Neuron (in vitro differentiated cells): ENCODE results near the gene TMEM220.

Source experiments
- H2AFZ ChIP-seq: one replicate; pipeline ENCODE4 v1.6.1; 2013; ENCODE audit warnings: low read depth, mild to moderate bottlenecking, inconsistent platforms, low read length, moderate library complexity
- H3K27me3 ChIP-seq: one replicate; pipeline ENCODE4 v1.6.1; 2013; ENCODE audit warnings: low read length; ENCODE audit not compliant: insufficient read depth
- H3K36me3 ChIP-seq: one replicate; pipeline ENCODE4 v1.6.1; 2013; ENCODE audit warnings: low read length; ENCODE audit not compliant: insufficient read depth
- H3K4me1 ChIP-seq: one replicate; pipeline ENCODE4 v1.6.1; 2013; ENCODE audit warnings: low read length; ENCODE audit not compliant: insufficient read depth
- H3K4me3 ChIP-seq: 2 replicates; pipeline ENCODE4 v1.5.1; 2013; ENCODE audit warnings: mild to moderate bottlenecking, low read length, moderate library complexity
- H3K9me3 ChIP-seq: one replicate; pipeline ENCODE4 v1.6.1; 2013; ENCODE audit warnings: low read length

Gene TMEM220

GRCh38 chr17:10729334-10730193 is at the start of gene TMEM220:
Gene TMEM220, minus strand, starts transcription at chr17:10730023. Its CDS starts 172 bp downstream, at chr17:10729851.
- Histone ChIP-seq H3K36me3 (no peaks in the 10 kb centered on the region), H3K4me1 (no peaks in the 10 kb centered on the region), H3K4me3 (no peak within 1 kb of the TSS)

GRCh38 chr17:10779609-10780008 is 49.8 kb upstream of the TMEM220 start:
- Histone ChIP-seq H3K4me3 (no peak overlapping the region), H2AFZ (no peak overlapping the region), H3K9me3 (no peaks in the 10 kb centered on the region), H3K4me1 (no peaks in the 10 kb centered on the region), H3K36me3 (no peaks in the 10 kb centered on the region), H3K27me3 (no peaks in the 10 kb centered on the region)

More at GRCh38 chr17:10729334-10730193, at the start of gene TMEM220:
- peaks cover 2% of the 10 kb centered on the region for H3K27me3 ChIP-seq
- H2AFZ ChIP-seq: no peak within 1 kb of the TSS
- no peaks in the 10 kb centered on the region for H3K9me3 ChIP-seq

GRCh38 chr17:10777890-10778289 is 48.1 kb upstream of the TMEM220 start:
- Histone ChIP-seq H3K27me3 (no peaks in the 10 kb centered on the region), H3K4me1 (no peaks in the 10 kb centered on the region)

GRCh38 chr17:10777131-10777807 is 47.4 kb upstream of the TMEM220 start:
- Histone ChIP-seq H3K4me1 (no peaks in the 10 kb centered on the region), H3K27me3 (no peaks in the 10 kb centered on the region), H2AFZ (no peak overlapping the region), H3K36me3 (no peaks in the 10 kb centered on the region), H3K4me3 (no peak overlapping the region), H3K9me3 (no peaks in the 10 kb centered on the region)

More at GRCh38 chr17:10777890-10778289, 48.1 kb upstream of the TMEM220 start:
- no peaks in the 10 kb centered on the region for H3K9me3 ChIP-seq
- no peak overlapping the region for H2AFZ ChIP-seq
- H3K36me3 ChIP-seq: no peaks in the 10 kb centered on the region
- H3K4me3 ChIP-seq: no peak overlapping the region

- no peaks in the 10 kb centered on the region for H3K27me3 ChIP-seq
- no peaks in the 10 kb centered on the region for H3K9me3 ChIP-seq
- no peak overlapping the region for H2AFZ ChIP-seq
- H3K4me3 ChIP-seq: no peak overlapping the region
- no peaks in the 10 kb centered on the region for H3K4me1 ChIP-seq
- H3K36me3 ChIP-seq: no peaks in the 10 kb centered on the region
These were observed 46.6 kb upstream of the TMEM220 start for GRCh38 chr17:10776381-10776780.

- no peaks in the 10 kb centered on the region for H3K4me1 ChIP-seq
- H3K36me3 ChIP-seq: no peaks in the 10 kb centered on the region
- no peaks in the 10 kb centered on the region for H3K9me3 ChIP-seq
- no peak overlapping the region for H2AFZ ChIP-seq
- H3K27me3 ChIP-seq: no peaks in the 10 kb centered on the region
- H3K4me3 ChIP-seq: no peak overlapping the region
These were observed 46.0 kb upstream of the TMEM220 start for GRCh38 chr17:10775740-10776356.

- H2AFZ ChIP-seq: no peak overlapping the region
- H3K4me3 ChIP-seq: no peak overlapping the region
- H3K4me1 ChIP-seq: no peaks in the 10 kb centered on the region
- H3K9me3 ChIP-seq: no peaks in the 10 kb centered on the region
- H3K27me3 ChIP-seq: no peaks in the 10 kb centered on the region
- H3K36me3 ChIP-seq: no peaks in the 10 kb centered on the region
These were observed 45.2 kb upstream of the TMEM220 start for GRCh38 chr17:10775058-10775457.

GRCh38 chr17:10773391-10773790 is 43.6 kb upstream of the TMEM220 start:
- no peak overlapping the region for H3K4me3 ChIP-seq
- no peaks in the 10 kb centered on the region for H3K9me3 ChIP-seq
- H2AFZ ChIP-seq: no peak overlapping the region
- H3K36me3 ChIP-seq: no peaks in the 10 kb centered on the region
- H3K4me1 ChIP-seq: no peaks in the 10 kb centered on the region
- H3K27me3 ChIP-seq: no peaks in the 10 kb centered on the region

- no peak overlapping the region for H3K4me3 ChIP-seq
- no peaks in the 10 kb centered on the region for H3K4me1 ChIP-seq
- no peaks in the 10 kb centered on the region for H3K27me3 ChIP-seq
These were observed 42.9 kb upstream of the TMEM220 start for GRCh38 chr17:10772425-10773380.

GRCh38 chr17:10771148-10771547 is 41.3 kb upstream of the TMEM220 start:
- no peaks in the 10 kb centered on the region for H3K9me3 ChIP-seq
- no peak overlapping the region for H3K4me3 ChIP-seq
- H3K4me1 ChIP-seq: no peaks in the 10 kb centered on the region
- no peaks in the 10 kb centered on the region for H3K36me3 ChIP-seq
- H2AFZ ChIP-seq: no peak overlapping the region
- no peaks in the 10 kb centered on the region for H3K27me3 ChIP-seq

More at GRCh38 chr17:10772425-10773380, 42.9 kb upstream of the TMEM220 start:
- Histone ChIP-seq H3K9me3 (no peaks in the 10 kb centered on the region), H3K36me3 (no peaks in the 10 kb centered on the region), H2AFZ (no peak overlapping the region)

- Histone ChIP-seq H3K36me3 (no peaks in the 10 kb centered on the region), H3K27me3 (no peaks in the 10 kb centered on the region), H3K4me1 (no peaks in the 10 kb centered on the region), H2AFZ (no peak overlapping the region), H3K9me3 (no peaks in the 10 kb centered on the region), H3K4me3 (no peak overlapping the region)
These were observed 40.0 kb upstream of the TMEM220 start for GRCh38 chr17:10769840-10770239.

GRCh38 chr17:10768750-10769251 is 39.0 kb upstream of the TMEM220 start:
- H3K4me3 ChIP-seq: no peak overlapping the region
- no peaks in the 10 kb centered on the region for H3K27me3 ChIP-seq
- H3K9me3 ChIP-seq: no peaks in the 10 kb centered on the region
- H2AFZ ChIP-seq: no peak overlapping the region
- no peaks in the 10 kb centered on the region for H3K36me3 ChIP-seq
- H3K4me1 ChIP-seq: no peaks in the 10 kb centered on the region
